ENCODE data around the gene ARHGEF28. TPM values are rescaled to one million over a fixed set of nuclear protein-coding genes. Genes with fewer than 3 reads are reported as not detected.

The ARHGEF28 gene
- total and polyA plus RNA-seq, 2 of the 13 experiments (the other 11 are each of a cell fraction or from before 2014, with no cell fraction given): 17.4 to 34.1 TPM

DNA sequence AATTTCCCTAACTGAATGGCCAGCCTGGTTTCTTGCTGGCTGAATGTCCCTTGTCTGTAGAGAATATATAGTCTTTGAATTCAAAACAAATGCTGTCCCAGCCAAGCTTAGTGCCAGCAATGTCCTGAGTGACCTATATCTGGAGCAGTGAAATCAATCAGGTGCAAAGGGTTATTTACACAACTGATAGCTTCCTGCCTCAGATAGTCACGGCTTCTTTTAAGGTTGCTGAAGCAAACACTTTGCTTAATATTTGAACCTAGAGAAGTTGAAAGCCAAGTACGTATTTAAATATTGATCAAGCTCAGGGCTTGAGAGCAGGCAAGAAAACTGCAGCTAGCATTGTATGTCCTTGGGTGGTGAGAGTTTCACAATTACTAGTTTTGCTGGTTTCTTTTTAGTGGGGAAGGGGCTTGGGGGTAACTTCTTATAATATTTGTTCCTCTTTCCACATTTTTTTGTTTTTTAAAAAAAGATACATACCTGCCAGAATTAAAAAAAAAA lies 2.0 kb upstream of the ARHGEF28 start (continued):
- TF ChIP-seq GPBP1L1 (CRISPR knock-in tag; IDR thresholded peaks at IDR 0.05): no peak
- TF ChIP-seq ARHGAP35 (CRISPR knock-in tag; IDR thresholded peaks at IDR 0.05; ENCODE audit: borderline replicate concordance): no peak
- TF ChIP-seq ZNF775 (CRISPR knock-in tag; IDR thresholded peaks at IDR 0.05; ENCODE audit: borderline replicate concordance): no peak
- TF ChIP-seq ZNF879 (CRISPR knock-in tag; IDR thresholded peaks at IDR 0.05): no peak
- peak; percentile 73; the same call in 1 of the 2 replicates for TF ChIP-seq ZNF766 (CRISPR knock-in tag; IDR thresholded peaks at IDR 0.05; ENCODE audit: borderline replicate concordance)
- TF ChIP-seq, protein P1, sequence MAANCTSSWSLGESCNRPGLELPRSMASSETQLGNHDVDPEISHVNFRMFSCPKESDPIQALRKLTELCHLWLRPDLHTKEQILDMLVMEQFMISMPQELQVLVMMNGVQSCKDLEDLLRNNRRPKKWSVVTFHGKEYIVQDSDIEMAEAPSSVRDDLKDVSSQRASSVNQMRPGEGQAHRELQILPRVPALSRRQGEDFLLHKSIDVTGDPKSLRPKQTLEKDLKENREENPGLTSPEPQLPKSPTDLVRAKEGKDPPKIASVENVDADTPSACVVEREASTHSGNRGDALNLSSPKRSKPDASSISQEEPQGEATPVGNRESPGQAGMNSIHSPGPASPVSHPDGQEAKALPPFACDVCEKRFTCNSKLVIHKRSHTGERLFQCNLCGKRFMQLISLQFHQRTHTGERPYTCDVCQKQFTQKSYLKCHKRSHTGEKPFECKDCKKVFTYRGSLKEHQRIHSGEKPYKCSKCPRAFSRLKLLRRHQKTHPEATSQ (CRISPR knock-in tag; IDR thresholded peaks at IDR 0.05; ENCODE audit: borderline replicate concordance): no peak
- no peak for TF ChIP-seq XRCC5 (optimal IDR thresholded peaks at IDR 0.05; ENCODE audit: low read length)
- no peak for TF ChIP-seq ELK4 (CRISPR knock-in tag; IDR thresholded peaks at IDR 0.05; ENCODE audit: borderline replicate concordance)
- peak; percentile 50; the same call in 1 of the 2 replicates for TF ChIP-seq ELF1 (CRISPR knock-in tag; IDR thresholded peaks at IDR 0.05)
- TF ChIP-seq REL (CRISPR knock-in tag; conservative IDR thresholded peaks at IDR 0.05): no peak
- TF ChIP-seq DZIP1 (CRISPR knock-in tag; IDR thresholded peaks at IDR 0.05): no peak
- TF ChIP-seq BHLHE40 (IDR thresholded peaks at IDR 0.05; ENCODE audit: low read length): no peak; the same call in 1 of the 2 replicates
- 0 out of 2 replicates have a peak, but pooled peaks have one; percentile 45 for TF ChIP-seq PRDM10 (CRISPR knock-in tag; IDR thresholded peaks at IDR 0.05; ENCODE audit: low read depth)
- TF ChIP-seq AKAP8 (CRISPR knock-in tag; IDR thresholded peaks at IDR 0.05): no peak
- TF ChIP-seq ZMAT3 (CRISPR knock-in tag; conservative IDR thresholded peaks at IDR 0.05): no peak
- TF ChIP-seq, protein P2, sequence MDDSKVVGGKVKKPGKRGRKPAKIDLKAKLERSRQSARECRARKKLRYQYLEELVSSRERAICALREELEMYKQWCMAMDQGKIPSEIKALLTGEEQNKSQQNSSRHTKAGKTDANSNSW (CRISPR knock-in tag; IDR thresholded peaks at IDR 0.05; ENCODE audit: borderline replicate concordance): no peak
- TF ChIP-seq ATF2 (CRISPR knock-in tag; IDR thresholded peaks at IDR 0.05): peak; percentile 70; the same call in 1 of the 2 replicates
